HepG2 (cell line): Measurements from ENCODE around the gene C18orf54. TPM values are rescaled to one million over a fixed set of nuclear protein-coding genes. Genes with fewer than 3 reads are reported as not detected.

ENCODE experiments used
- ARNTL ChIP-seq: sonication (generic); formaldehyde crosslinking; IDR thresholded peaks from 2 replicates; pipeline ENCODE4 v1.4.0; 2020; ENCODE audit warnings: mild to moderate bottlenecking, missing genetic modification reagents
- EEA1 ChIP-seq: sonication (generic); formaldehyde crosslinking; IDR thresholded peaks from 2 replicates; pipeline ENCODE4 v1.5.1; 2020; ENCODE audit warnings: mild to moderate bottlenecking, missing genetic modification reagents, borderline replicate concordance
- FOXK2 ChIP-seq: fragments of 450-650 bp; IDR thresholded peaks from 2 replicates; pipeline ENCODE4 v1.6.1; 2016
- HOXA3 ChIP-seq: sonication (generic); formaldehyde crosslinking; IDR thresholded peaks from 2 replicates; pipeline ENCODE4 v1.5.0; 2020; ENCODE audit warnings: missing genetic modification reagents
- SIX1 ChIP-seq: sonication (generic); formaldehyde crosslinking; IDR thresholded peaks from 2 replicates; pipeline ENCODE4 v1.4.0; 2020; ENCODE audit warnings: missing genetic modification reagents, borderline replicate concordance
- SIX4 ChIP-seq: sonication (generic); formaldehyde crosslinking; IDR thresholded peaks from 2 replicates; pipeline ENCODE4 v1.4.0; 2020; ENCODE audit warnings: missing genetic modification reagents
- SRSF1 ChIP-seq: fragments of 200-400 bp; formaldehyde crosslinking; optimal IDR thresholded peaks from 2 replicates; pipeline ENCODE3; 2017; ENCODE audit warnings: mild to moderate bottlenecking, low read depth, low read length, moderate library complexity
- SSRP1 ChIP-seq: IDR thresholded peaks from 2 replicates; pipeline ENCODE4 v1.6.1; 2016; ENCODE audit warnings: control low read depth
- ZEB1 ChIP-seq: IDR thresholded peaks from 2 replicates; pipeline ENCODE4 v1.6.1; 2012; ENCODE audit warnings: mild to moderate bottlenecking, low read depth, inconsistent platforms; ENCODE audit not compliant: insufficient replicate concordance
- ZFP36 ChIP-seq: fragments of 150-350 bp; IDR thresholded peaks from 2 replicates; pipeline ENCODE4 v1.6.1; 2018; ENCODE audit warnings: borderline replicate concordance, low read length, low read depth; ENCODE audit not compliant: partially characterized antibody
- ZFX ChIP-seq: sonication (generic); formaldehyde crosslinking; IDR thresholded peaks from 2 replicates; pipeline ENCODE4 v1.4.0; 2020; ENCODE audit warnings: mild to moderate bottlenecking, low read depth, missing genetic modification reagents, moderate library complexity
- ZNF124 ChIP-seq: sonication (generic); formaldehyde crosslinking; IDR thresholded peaks from 2 replicates; pipeline ENCODE4 v1.4.0; 2020; ENCODE audit warnings: missing genetic modification reagents
- ZNF143 ChIP-seq: sonication (generic); formaldehyde crosslinking; IDR thresholded peaks from 2 replicates; pipeline ENCODE4 v1.4.0; 2020; ENCODE audit warnings: missing genetic modification reagents
- ZNF180 ChIP-seq: sonication (generic); formaldehyde crosslinking; IDR thresholded peaks from 2 replicates; pipeline ENCODE4 v1.4.0; 2020; ENCODE audit warnings: low read depth, missing genetic modification reagents, borderline replicate concordance
- ZNF235 ChIP-seq: sonication (generic); formaldehyde crosslinking; IDR thresholded peaks from 2 replicates; pipeline ENCODE4 v1.8.1; 2023; ENCODE audit warnings: mild to moderate bottlenecking, missing genetic modification reagents, borderline replicate concordance
- ZNF343 ChIP-seq: sonication (generic); formaldehyde crosslinking; IDR thresholded peaks from 2 replicates; pipeline ENCODE4 v1.4.0; 2020; ENCODE audit warnings: mild to moderate bottlenecking, missing genetic modification reagents
- ZNF432 ChIP-seq: sonication (generic); formaldehyde crosslinking; IDR thresholded peaks from 2 replicates; pipeline ENCODE4 v1.5.0; 2020; ENCODE audit warnings: missing genetic modification reagents, mild to moderate bottlenecking, borderline replicate concordance
- ZNF512B ChIP-seq: sonication (generic); formaldehyde crosslinking; IDR thresholded peaks from 2 replicates; pipeline ENCODE4 v1.5.1; 2020; ENCODE audit warnings: missing genetic modification reagents, mild to moderate bottlenecking, borderline replicate concordance
- ZNF788 ChIP-seq: sonication (generic); formaldehyde crosslinking; IDR thresholded peaks from 2 replicates; pipeline ENCODE4 v1.5.0; 2020; ENCODE audit warnings: mild to moderate bottlenecking, missing genetic modification reagents, borderline replicate concordance
- polyA plus RNA-seq, 8 experiments: library from polyadenylated mRNA; depleted of rRNA in 3 of 8; stranded (reverse) in 7 of 8; unstranded in 1 of 8; fragments of >200 nt; fragmentation: Illumina TruSeq in 4 of 8; extraction: Trizol in 4 of 8; gene quantifications; 2 replicates each; pipeline versions ENCODE4 v1.2.1 to v1.2.3, GENCODE V29; 2011 to 2016; ENCODE audit warnings: low read depth in 4 of 8, missing spikeins in 1 of 8, mixed read lengths in 1 of 8; ENCODE audit not compliant: insufficient read depth in 1 of 8
- total RNA-seq, 5 experiments: library from RNA; depleted of rRNA; stranded (reverse); fragments of >200 nt; fragmentation: Illumina TruSeq; extraction: Trizol; gene quantifications; 2 replicates each; pipeline ENCODE4 v1.2.3, GENCODE V29; 2016; ENCODE audit warnings: low read depth in 1 of 5
- TF ChIP-seq, protein P1 (sequence below): sonication (generic); formaldehyde crosslinking; IDR thresholded peaks from 2 replicates; pipeline ENCODE4 v1.4.0; 2020; ENCODE audit warnings: missing genetic modification reagents, borderline replicate concordance
- TF ChIP-seq, protein P2 (sequence below): sonication (generic); formaldehyde crosslinking; IDR thresholded peaks from 2 replicates; pipeline ENCODE4 v1.5.0; 2020; ENCODE audit warnings: missing genetic modification reagents, mild to moderate bottlenecking, borderline replicate concordance

Gene C18orf54
- total and polyA plus RNA-seq, 2 of the 13 experiments (the other 11 are each of a cell fraction or from before 2014, with no cell fraction given) = 1.8 to 2.5 TPM

DNA sequence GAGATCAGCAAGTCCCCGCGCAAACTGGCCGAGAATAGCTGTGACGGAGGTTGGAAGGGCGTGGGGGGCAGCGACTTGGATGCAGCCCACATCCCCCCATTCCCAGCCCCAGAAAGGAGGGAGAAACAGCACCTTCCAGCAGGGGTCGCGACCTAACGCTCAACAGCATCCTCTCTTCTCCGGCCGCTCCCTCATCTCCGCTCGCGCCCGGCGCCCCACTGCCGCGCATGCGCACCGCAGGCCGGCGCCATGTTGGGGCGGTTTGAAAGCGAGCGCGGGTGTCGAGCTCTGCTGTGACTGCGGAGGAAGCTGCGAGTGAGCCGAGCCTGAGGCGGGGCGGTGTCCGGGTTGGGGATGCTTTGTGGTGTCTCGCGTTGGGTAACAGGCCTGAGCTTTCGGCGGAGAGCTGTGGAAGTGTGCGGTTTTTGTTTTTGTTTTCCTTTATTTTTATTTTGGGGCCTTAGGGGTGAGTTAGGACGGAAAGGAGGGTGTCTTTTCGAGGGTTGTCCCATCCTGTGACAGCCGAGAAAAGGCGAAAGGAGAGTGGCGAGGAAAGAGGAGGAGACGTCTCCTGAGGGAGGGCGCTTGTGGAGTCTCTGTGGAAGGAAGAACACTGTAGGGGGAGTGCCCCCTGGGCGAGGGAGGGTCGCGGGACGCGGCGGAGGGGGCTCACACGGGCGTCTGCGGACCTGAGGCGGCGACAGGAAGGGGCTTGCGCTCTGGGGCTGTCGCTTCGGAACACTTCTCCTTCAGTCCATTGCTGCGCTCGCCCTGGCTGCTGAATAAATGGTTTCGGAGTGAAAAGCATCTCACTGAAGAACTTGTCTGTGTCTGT lies at the start of gene C18orf54, which contains the start of gene STARD6 (continued):
- TF ChIP-seq ZNF143 (CRISPR knock-in tag) (no peak), EEA1 (CRISPR knock-in tag) (no peak), ZNF788 (no peak), ZNF124 (CRISPR knock-in tag) (peak; percentile 45; the same call in 1 of the 2 replicates), ZNF432 (CRISPR knock-in tag) (no peak), ARNTL (CRISPR knock-in tag) (no peak), ZNF180 (CRISPR knock-in tag) (no peak), HOXA3 (CRISPR knock-in tag) (peak; percentile 62), FOXK2 (no peak), SIX4 (no peak), ZNF512B (CRISPR knock-in tag) (no peak), ZNF235 (CRISPR knock-in tag) (no peak), ZEB1 (no peak), SIX1 (no peak), SRSF1 (no peak), ZNF343 (CRISPR knock-in tag) (peak; percentile 45; the same call in 1 of the 2 replicates), ZFP36 (no peak), ZFX (peak; percentile 38), SSRP1 (CRISPR knock-in tag) (no peak)
- TF ChIP-seq, protein P1, sequence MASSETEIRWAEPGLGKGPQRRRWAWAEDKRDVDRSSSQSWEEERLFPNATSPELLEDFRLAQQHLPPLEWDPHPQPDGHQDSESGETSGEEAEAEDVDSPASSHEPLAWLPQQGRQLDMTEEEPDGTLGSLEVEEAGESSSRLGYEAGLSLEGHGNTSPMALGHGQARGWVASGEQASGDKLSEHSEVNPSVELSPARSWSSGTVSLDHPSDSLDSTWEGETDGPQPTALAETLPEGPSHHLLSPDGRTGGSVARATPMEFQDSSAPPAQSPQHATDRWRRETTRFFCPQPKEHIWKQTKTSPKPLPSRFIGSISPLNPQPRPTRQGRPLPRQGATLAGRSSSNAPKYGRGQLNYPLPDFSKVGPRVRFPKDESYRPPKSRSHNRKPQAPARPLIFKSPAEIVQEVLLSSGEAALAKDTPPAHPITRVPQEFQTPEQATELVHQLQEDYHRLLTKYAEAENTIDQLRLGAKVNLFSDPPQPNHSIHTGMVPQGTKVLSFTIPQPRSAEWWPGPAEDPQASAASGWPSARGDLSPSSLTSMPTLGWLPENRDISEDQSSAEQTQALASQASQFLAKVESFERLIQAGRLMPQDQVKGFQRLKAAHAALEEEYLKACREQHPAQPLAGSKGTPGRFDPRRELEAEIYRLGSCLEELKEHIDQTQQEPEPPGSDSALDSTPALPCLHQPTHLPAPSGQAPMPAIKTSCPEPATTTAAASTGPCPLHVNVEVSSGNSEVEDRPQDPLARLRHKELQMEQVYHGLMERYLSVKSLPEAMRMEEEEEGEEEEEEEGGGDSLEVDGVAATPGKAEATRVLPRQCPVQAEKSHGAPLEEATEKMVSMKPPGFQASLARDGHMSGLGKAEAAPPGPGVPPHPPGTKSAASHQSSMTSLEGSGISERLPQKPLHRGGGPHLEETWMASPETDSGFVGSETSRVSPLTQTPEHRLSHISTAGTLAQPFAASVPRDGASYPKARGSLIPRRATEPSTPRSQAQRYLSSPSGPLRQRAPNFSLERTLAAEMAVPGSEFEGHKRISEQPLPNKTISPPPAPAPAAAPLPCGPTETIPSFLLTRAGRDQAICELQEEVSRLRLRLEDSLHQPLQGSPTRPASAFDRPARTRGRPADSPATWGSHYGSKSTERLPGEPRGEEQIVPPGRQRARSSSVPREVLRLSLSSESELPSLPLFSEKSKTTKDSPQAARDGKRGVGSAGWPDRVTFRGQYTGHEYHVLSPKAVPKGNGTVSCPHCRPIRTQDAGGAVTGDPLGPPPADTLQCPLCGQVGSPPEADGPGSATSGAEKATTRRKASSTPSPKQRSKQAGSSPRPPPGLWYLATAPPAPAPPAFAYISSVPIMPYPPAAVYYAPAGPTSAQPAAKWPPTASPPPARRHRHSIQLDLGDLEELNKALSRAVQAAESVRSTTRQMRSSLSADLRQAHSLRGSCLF (CRISPR knock-in tag) = no peak
- TF ChIP-seq, protein P2, sequence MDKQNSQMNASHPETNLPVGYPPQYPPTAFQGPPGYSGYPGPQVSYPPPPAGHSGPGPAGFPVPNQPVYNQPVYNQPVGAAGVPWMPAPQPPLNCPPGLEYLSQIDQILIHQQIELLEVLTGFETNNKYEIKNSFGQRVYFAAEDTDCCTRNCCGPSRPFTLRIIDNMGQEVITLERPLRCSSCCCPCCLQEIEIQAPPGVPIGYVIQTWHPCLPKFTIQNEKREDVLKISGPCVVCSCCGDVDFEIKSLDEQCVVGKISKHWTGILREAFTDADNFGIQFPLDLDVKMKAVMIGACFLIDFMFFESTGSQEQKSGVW (CRISPR knock-in tag) = no peak
